ENCODE measurements around the gene PCDHGA2. TPM values are rescaled to one million over a fixed set of nuclear protein-coding genes. Genes with fewer than 3 reads are reported as not detected.

The PCDHGA2 gene
- polyA plus RNA-seq, 1 experiment, result 6.3 TPM

- Histone ChIP-seq H3K4me3 (ENCODE audit: low read depth, low read length) (no peak overlapping the region), H3K27ac (ENCODE audit: low read depth, low read length) (no peak overlapping the region), H3K27me3 (ENCODE audit: control insufficient read depth, insufficient read depth, low read length) (peaks cover 4% of the 10 kb centered on the region), H3K9me3 (ENCODE audit: control insufficient read depth, insufficient read depth, low read length) (peaks cover 58% of the 10 kb centered on the region)
- no peak for DNase-seq (ENCODE audit: low read depth, low spot score)
- POLR2A ChIA-PET, result no interaction called here
- CTCF ChIA-PET, result interaction anchor here (1.1 to 2.1 kb wide), 7 partner anchors 17 to 210 kb away, joined by 3 to 13 read pairs (median 6); partner anchors contain the start of genes PCDHGA2, PCDHGB7 and TAF7
- no peak for TF ChIP-seq CTCF (IDR thresholded peaks at IDR 0.05; ENCODE audit: low read depth, low read length)
Observed at GRCh38 chr5:141356133-141356532, 17.6 kb downstream of the PCDHGA2 start.

GRCh38 chr5:141356950-141357349 lies 18.4 kb downstream of the PCDHGA2 start:
- ChIA-PET CTCF (interaction anchor here (2.1 kb wide), 1 partner anchor 207 kb away, joined by 8 read pairs; no protein-coding TSS in a partner anchor), POLR2A (no interaction called here)

GRCh38 chr5:141359790-141360426 lies 21.3 kb downstream of the PCDHGA2 start, which contains the start of gene PCDHGB2:
TSS of gene PCDHGB2 (plus strand) at chr5:141359994. CDS start at chr5:141360136, 142 bp downstream.
- Histone ChIP-seq H3K4me3 (ENCODE audit: low read depth, low read length) (peak within 1 kb of the TSS; percentile 50), H3K9me3 (ENCODE audit: control insufficient read depth, insufficient read depth, low read length) (peaks cover 65% of the 10 kb centered on the region), H3K27ac (ENCODE audit: low read depth, low read length) (peak within 1 kb of the TSS; percentile 49), H3K27me3 (ENCODE audit: control insufficient read depth, insufficient read depth, low read length) (peaks cover 17% of the 10 kb centered on the region)
- POLR2A ChIA-PET, result no interaction called here
- DNase-seq (ENCODE audit: low read depth, low spot score), result no peak
- CTCF ChIA-PET, result interaction anchor here (0.6 to 1.3 kb wide), 5 partner anchors 198 to 207 kb away, joined by 3 to 12 read pairs (median 4); no protein-coding TSS in a partner anchor
- peak; percentile 49 for TF ChIP-seq CTCF (IDR thresholded peaks at IDR 0.05; ENCODE audit: low read depth, low read length)

More at GRCh38 chr5:141356950-141357349, 18.4 kb downstream of the PCDHGA2 start:
- DNase-seq (ENCODE audit: low read depth, low spot score), result no peak
- H3K27ac ChIP-seq (ENCODE audit: low read depth, low read length), result no peak overlapping the region
- H3K9me3 ChIP-seq (ENCODE audit: control insufficient read depth, insufficient read depth, low read length), result peaks cover 59% of the 10 kb centered on the region
- H3K27me3 ChIP-seq (ENCODE audit: control insufficient read depth, insufficient read depth, low read length), result peaks cover 9% of the 10 kb centered on the region
- no peak overlapping the region for H3K4me3 ChIP-seq (ENCODE audit: low read depth, low read length)
- no peak for TF ChIP-seq CTCF (IDR thresholded peaks at IDR 0.05; ENCODE audit: low read depth, low read length)

- Histone ChIP-seq H3K27me3 (ENCODE audit: control insufficient read depth, insufficient read depth, low read length) (peaks cover 24% of the 10 kb centered on the region), H3K4me3 (ENCODE audit: low read depth, low read length) (no peak overlapping the region), H3K9me3 (ENCODE audit: control insufficient read depth, insufficient read depth, low read length) (peaks cover 65% of the 10 kb centered on the region), H3K27ac (ENCODE audit: low read depth, low read length) (no peak overlapping the region)
- POLR2A ChIA-PET, result no interaction called here
- TF ChIP-seq CTCF (IDR thresholded peaks at IDR 0.05; ENCODE audit: low read depth, low read length), result no peak
- CTCF ChIA-PET, result interaction anchor here (0.6 to 1.3 kb wide), 4 partner anchors 197 to 206 kb away, joined by 3 to 12 read pairs (median 4); no protein-coding TSS in a partner anchor
- no peak for DNase-seq (ENCODE audit: low read depth, low spot score)
Observed at GRCh38 chr5:141360685-141361084, 22.1 kb downstream of the PCDHGA2 start.

- ChIA-PET CTCF (interaction anchor here (1.0 to 1.7 kb wide), 2 partner anchors 24 to 201 kb away, joined by 3 to 5 read pairs; partner anchors contain the start of gene PCDHGA2), POLR2A (no interaction called here)
- Histone ChIP-seq H3K9me3 (ENCODE audit: control insufficient read depth, insufficient read depth, low read length) (peaks cover 61% of the 10 kb centered on the region), H3K27me3 (ENCODE audit: control insufficient read depth, insufficient read depth, low read length) (peaks cover 32% of the 10 kb centered on the region), H3K4me3 (ENCODE audit: low read depth, low read length) (no peak overlapping the region), H3K27ac (ENCODE audit: low read depth, low read length) (no peak overlapping the region)
- no peak for DNase-seq (ENCODE audit: low read depth, low spot score)
- TF ChIP-seq CTCF (IDR thresholded peaks at IDR 0.05; ENCODE audit: low read depth, low read length), result no peak
Observed at GRCh38 chr5:141362719-141363118, 24.2 kb downstream of the PCDHGA2 start.
